Spinal cord (tissue), 10 donors: ENCODE data around the gene RASSF7. TPM values are rescaled to one million over a fixed set of nuclear protein-coding genes. Genes with fewer than 3 reads are reported as not detected.

Experiments
- DNase-seq, 6 donors: peaks; one replicate each; pipeline versions ENCODE4 v3.0.0 to v3.0.0-alpha.2; 2013 to 2015; ENCODE audit warnings: low spot score in 6 of 6, low read depth in 4 of 6
- H3K27ac ChIP-seq: one replicate; pipeline ENCODE4 v1.5.1; 2013; ENCODE audit warnings: low read depth, low read length, control low read depth
- H3K27me3 ChIP-seq: one replicate; pipeline ENCODE4 v1.6.1; 2013; ENCODE audit warnings: low read length; ENCODE audit not compliant: control insufficient read depth, insufficient read depth
- H3K36me3 ChIP-seq: one replicate; pipeline ENCODE4 v1.6.1; 2013; ENCODE audit warnings: low read length; ENCODE audit not compliant: control insufficient read depth, insufficient read depth
- H3K4me1 ChIP-seq: one replicate; pipeline ENCODE4 v1.6.1; 2013; ENCODE audit warnings: low read length; ENCODE audit not compliant: control insufficient read depth, insufficient read depth
- H3K4me3 ChIP-seq: one replicate; pipeline ENCODE4 v1.5.1; 2013; ENCODE audit warnings: low read depth, low read length, control low read depth
- H3K9me3 ChIP-seq: one replicate; pipeline ENCODE4 v1.6.1; 2013; ENCODE audit warnings: low read length; ENCODE audit not compliant: control insufficient read depth, insufficient read depth
- WGBS: methylation state at CpG from one replicate; pipeline ENCODE4 v1.1.5; 2013; ENCODE audit warnings: missing lambda C conversion rate; ENCODE audit not compliant: insufficient coverage; 5-methylcytosine and 5-hydroxymethylcytosine counted together
- polyA plus RNA-seq, 2 donors: library from polyadenylated mRNA; unstranded; fragments of 120-200 nt; gene quantifications; one replicate each; pipeline ENCODE4 v1.2.1, GENCODE V29; 2013; ENCODE audit not compliant: insufficient read length in 2 of 2
- total RNA-seq, 2 donors: library from RNA; depleted of rRNA in 1 of 2; stranded (reverse); fragments of 120-200 nt in 1 of 2; fragments of >200 nt in 1 of 2; gene quantifications; one replicate each; pipeline versions ENCODE4 v1.2.3 to v1.2.4, GENCODE V29; 2013 to 2014
- donor health status: healthy.

The RASSF7 gene
- total and polyA plus RNA-seq, 4 donors, result 9.2 to 36.8 (median 22.1) TPM

- no peak overlapping the region for H3K27ac ChIP-seq
- H3K4me3 ChIP-seq, result no peak overlapping the region
- peaks cover 32% of the 10 kb centered on the region for H3K4me1 ChIP-seq
- 90% methylated on average over 17 of the region's 17 CpGs for WGBS
- no peaks in the 10 kb centered on the region for H3K27me3 ChIP-seq
- no peaks in the 10 kb centered on the region for H3K9me3 ChIP-seq
- no peak for DNase-seq
- H3K36me3 ChIP-seq, result peaks cover 61% of the 10 kb centered on the region
Observed at GRCh38 chr11:581752-582151, 21.0 kb downstream of the RASSF7 start.

GRCh38 chr11:584287-584686, 23.5 kb downstream of the RASSF7 start:
- DNase-seq, result no peak
- H3K9me3 ChIP-seq, result no peaks in the 10 kb centered on the region
- no peaks in the 10 kb centered on the region for H3K27me3 ChIP-seq
- H3K4me1 ChIP-seq, result peaks cover 7% of the 10 kb centered on the region
- peaks cover 71% of the 10 kb centered on the region for H3K36me3 ChIP-seq
- WGBS, result 97% methylated on average over 6 of the region's 10 CpGs
- H3K4me3 ChIP-seq, result no peak overlapping the region
- no peak overlapping the region for H3K27ac ChIP-seq

- H3K27ac ChIP-seq, result no peak overlapping the region
- no peaks in the 10 kb centered on the region for H3K4me1 ChIP-seq
- H3K9me3 ChIP-seq, result no peaks in the 10 kb centered on the region
- no peak overlapping the region for H3K4me3 ChIP-seq
- 94% methylated on average over 31 of the region's 32 CpGs for WGBS
- H3K27me3 ChIP-seq, result no peaks in the 10 kb centered on the region
- no peak for DNase-seq
- H3K36me3 ChIP-seq, result peaks cover 86% of the 10 kb centered on the region
Observed at GRCh38 chr11:586376-587316, 25.9 kb downstream of the RASSF7 start.

GRCh38 chr11:587546-587945, 26.8 kb downstream of the RASSF7 start:
- H3K4me1 ChIP-seq, result no peaks in the 10 kb centered on the region
- no peak overlapping the region for H3K27ac ChIP-seq
- no peaks in the 10 kb centered on the region for H3K9me3 ChIP-seq
- 100% methylated on average over 3 of the region's 8 CpGs for WGBS
- no peaks in the 10 kb centered on the region for H3K27me3 ChIP-seq
- DNase-seq, result no peak
- H3K36me3 ChIP-seq, result peaks cover 86% of the 10 kb centered on the region
- no peak overlapping the region for H3K4me3 ChIP-seq

GRCh38 chr11:587978-588380, 27.2 kb downstream of the RASSF7 start:
- Histone ChIP-seq H3K9me3 (no peaks in the 10 kb centered on the region), H3K36me3 (peaks cover 87% of the 10 kb centered on the region), H3K27me3 (no peaks in the 10 kb centered on the region), H3K4me3 (no peak overlapping the region), H3K27ac (no peak overlapping the region), H3K4me1 (no peaks in the 10 kb centered on the region)
- 86% methylated on average over 6 of the region's 6 CpGs for WGBS
- DNase-seq, result no peak

GRCh38 chr11:589798-590197, 29.0 kb downstream of the RASSF7 start:
- no peak for DNase-seq
- Histone ChIP-seq H3K4me1 (no peaks in the 10 kb centered on the region), H3K27ac (no peak overlapping the region), H3K4me3 (no peak overlapping the region), H3K36me3 (peaks cover 85% of the 10 kb centered on the region), H3K9me3 (no peaks in the 10 kb centered on the region), H3K27me3 (no peaks in the 10 kb centered on the region)
- 94% methylated on average over 26 of the region's 26 CpGs for WGBS

- Histone ChIP-seq H3K27ac (no peak overlapping the region), H3K27me3 (no peaks in the 10 kb centered on the region), H3K9me3 (no peaks in the 10 kb centered on the region), H3K4me3 (no peak overlapping the region), H3K36me3 (peaks cover 94% of the 10 kb centered on the region), H3K4me1 (no peaks in the 10 kb centered on the region)
- 59% methylated on average over 7 of the region's 11 CpGs for WGBS
- DNase-seq, result no peak
Observed at GRCh38 chr11:590997-591396, 30.2 kb downstream of the RASSF7 start.

GRCh38 chr11:592501-592900, 31.7 kb downstream of the RASSF7 start:
- no peak for DNase-seq
- Histone ChIP-seq H3K36me3 (peaks cover 94% of the 10 kb centered on the region), H3K4me3 (no peak overlapping the region), H3K27me3 (no peaks in the 10 kb centered on the region), H3K4me1 (no peaks in the 10 kb centered on the region), H3K27ac (no peak overlapping the region), H3K9me3 (no peaks in the 10 kb centered on the region)
- 95% methylated on average over 16 of the region's 22 CpGs for WGBS

GRCh38 chr11:592918-593317, 32.1 kb downstream of the RASSF7 start:
- H3K4me3 ChIP-seq, result no peak overlapping the region
- no peaks in the 10 kb centered on the region for H3K4me1 ChIP-seq
- 89% methylated on average over 4 of the region's 10 CpGs for WGBS
- no peak for DNase-seq
- peaks cover 95% of the 10 kb centered on the region for H3K36me3 ChIP-seq
- no peak overlapping the region for H3K27ac ChIP-seq
- H3K9me3 ChIP-seq, result no peaks in the 10 kb centered on the region
- no peaks in the 10 kb centered on the region for H3K27me3 ChIP-seq

- Histone ChIP-seq H3K27me3 (no peaks in the 10 kb centered on the region), H3K4me1 (no peaks in the 10 kb centered on the region), H3K27ac (no peak overlapping the region), H3K4me3 (no peak overlapping the region), H3K36me3 (peaks cover 95% of the 10 kb centered on the region), H3K9me3 (no peaks in the 10 kb centered on the region)
- no peak for DNase-seq
- 95% methylated on average over 21 of the region's 21 CpGs for WGBS
Observed at GRCh38 chr11:593347-593746, 32.6 kb downstream of the RASSF7 start.
